Esophagus muscularis mucosa (tissue), 4 donors: ENCODE data around the gene GRAMD4. TPM values are rescaled to one million over a fixed set of nuclear protein-coding genes. Genes with fewer than 3 reads are reported as not detected.
"Not testable (repeated sequence)": the region's sequence is repeated elsewhere in the genome, so short reads cannot be mapped to it uniquely, and the experiment has no call there.

Experiments
- DNase-seq: peaks from one replicate; pipeline ENCODE4 v3.0.0-alpha.2; 2017; ENCODE audit errors: extremely low spot score
- H3K27ac ChIP-seq, 4 donors: fragments of 200-600 bp; sonication (generic); replicated peaks in 1 of 4; 1 replicate in 3 of 4; 2 replicates in 1 of 4; pipeline ENCODE4 v1.5.1; 2016 to 2019; ENCODE audit warnings: mild to moderate bottlenecking in 1 of 4
- H3K27me3 ChIP-seq, 4 donors: fragments of 200-600 bp; sonication (generic); one replicate each; pipeline versions ENCODE4 v1.5.1 to v1.6.0; 2016 to 2019
- H3K36me3 ChIP-seq, 4 donors: fragments of 200-600 bp; sonication (generic); one replicate each; pipeline ENCODE4 v1.5.1; 2016 to 2019
- H3K4me1 ChIP-seq, 4 donors: fragments of 200-600 bp; sonication (generic); one replicate each; pipeline ENCODE4 v1.5.1; 2016 to 2019
- H3K4me3 ChIP-seq, 4 donors: fragments of 200-600 bp; sonication (generic); 1 replicate in 2 of 4; 2 replicates in 2 of 4; pipeline ENCODE4 v1.5.1; 2016 to 2019; ENCODE audit warnings: mild to moderate bottlenecking in 4 of 4, moderate library complexity in 1 of 4
- H3K9me3 ChIP-seq, 4 donors: fragments of 200-600 bp; sonication (generic); 1 replicate in 3 of 4; 2 replicates in 1 of 4; pipeline ENCODE4 v1.5.1; 2016 to 2019
- CTCF ChIP-seq, 3 experiments: fragments of 200-600 bp in 2 of 3; fragments of 450-650 bp in 1 of 3; sonication (generic) in 2 of 3; IDR thresholded peaks; one replicate each; pipeline ENCODE4 v1.5.1; 2017 to 2019; ENCODE audit warnings: antibody characterized with exemption in 3 of 3, mild to moderate bottlenecking in 2 of 3, moderate library complexity in 1 of 3
- EP300 ChIP-seq: sonication (generic); formaldehyde crosslinking; IDR thresholded peaks from one replicate; pipeline ENCODE4 v1.6.1; 2017; ENCODE audit warnings: antibody characterized with exemption
- POLR2A ChIP-seq: fragments of 450-650 bp; IDR thresholded peaks from one replicate; pipeline ENCODE4 v1.6.1; 2017; ENCODE audit warnings: antibody characterized with exemption, moderate library complexity, mild to moderate bottlenecking, low read depth
- POLR2AphosphoS5 ChIP-seq, 2 donors: sonication (generic); formaldehyde crosslinking; IDR thresholded peaks; one replicate each; pipeline ENCODE4 v1.6.1; 2017; ENCODE audit warnings: antibody characterized with exemption in 2 of 2
- WGBS: methylation state at CpG from one replicate; pipeline ENCODE4 v1.1.5; 2018; 5-methylcytosine and 5-hydroxymethylcytosine counted together
- intact Hi-C: fragments of 100-400 bp; cut with DNase I; formaldehyde crosslinking; loops from one replicate; pipeline ENCODE4 v1.15.1; 2023
- total RNA-seq, 4 donors: library from RNA; depleted of rRNA; stranded (reverse); fragments of >200 nt; gene quantifications; one replicate each; pipeline versions ENCODE4 v1.1.0 to v1.2.1, GENCODE V29; 2016

Gene GRAMD4
- total RNA-seq, 4 donors from 2014 or later, result 20.0 to 126 (median 63.8) TPM

GRCh38 chr22:46620588-46621242 lies 529 bp downstream of the GRAMD4 start:
- Histone ChIP-seq H3K4me1 (peaks cover 48 to 61% (median 48%) of the 10 kb centered on the region in 4 donors), H3K27ac (peak overlapping the region; percentile 42 to 63 (median 62)), H3K36me3 (no peaks in the 10 kb centered on the region), H3K9me3 (no peaks in the 10 kb centered on the region), H3K4me3 (no peak overlapping the region), H3K27me3 (no peaks in the 10 kb centered on the region)
- 91% methylated on average over 23 of the region's 23 CpGs for WGBS
- no peak for DNase-seq
- no peak for TF ChIP-seq POLR2AphosphoS5 (IDR thresholded peaks at IDR 0.05)
- intact Hi-C loops, result no loop called here

GRCh38 chr22:46621243-46621930 lies 1.2 kb downstream of the GRAMD4 start:
- H3K27me3 ChIP-seq, H3K4me3 ChIP-seq, H3K9me3 ChIP-seq, DNase-seq, intact Hi-C loops, H3K36me3 ChIP-seq: not testable (repeated sequence)
- Histone ChIP-seq H3K27ac (peak overlapping the region in 1 of 4 donors; percentile 22), H3K4me1 (peaks cover 48 to 61% (median 48%) of the 10 kb centered on the region in 4 donors)
- 80% methylated on average over 5 of the region's 38 CpGs for WGBS

GRCh38 chr22:46622081-46622521 lies 1.9 kb downstream of the GRAMD4 start:
- intact Hi-C loops, result no loop called here
- H3K27ac ChIP-seq, result peak overlapping the region in 1 of 4 donors; percentile 22
- H3K27me3 ChIP-seq, result no peaks in the 10 kb centered on the region
- H3K36me3 ChIP-seq, result peaks cover 0 to 8% (median 3%) of the 10 kb centered on the region in 4 donors
- no peak overlapping the region for H3K4me3 ChIP-seq
- H3K9me3 ChIP-seq, result no peaks in the 10 kb centered on the region
- no peak for TF ChIP-seq CTCF (IDR thresholded peaks at IDR 0.05)
- TF ChIP-seq POLR2A, result no peak
- TF ChIP-seq EP300, result no peak
- no peak for TF ChIP-seq POLR2AphosphoS5 (IDR thresholded peaks at IDR 0.05)
- WGBS, result 71% methylated on average over 13 of the region's 14 CpGs
- no peak for DNase-seq
- H3K4me1 ChIP-seq, result peaks cover 46 to 59% (median 47%) of the 10 kb centered on the region in 4 donors

GRCh38 chr22:46625113-46625842 lies 5.1 kb downstream of the GRAMD4 start:
- Histone ChIP-seq H3K9me3 (no peaks in the 10 kb centered on the region), H3K36me3 (peaks cover 0 to 31% (median 15%) of the 10 kb centered on the region in 4 donors), H3K4me1 (peaks cover 14 to 28% (median 16%) of the 10 kb centered on the region in 4 donors), H3K27ac (no peak overlapping the region), H3K4me3 (no peak overlapping the region), H3K27me3 (no peaks in the 10 kb centered on the region)
- no peak for DNase-seq
- 97% methylated on average over 14 of the region's 20 CpGs for WGBS
- intact Hi-C loops, result no loop called here
- TF ChIP-seq EP300, result no peak
- TF ChIP-seq POLR2AphosphoS5 (IDR thresholded peaks at IDR 0.05), result no peak
- no peak for TF ChIP-seq CTCF (IDR thresholded peaks at IDR 0.05)
- TF ChIP-seq POLR2A, result no peak

- no peaks in the 10 kb centered on the region for H3K9me3 ChIP-seq
- intact Hi-C loops, result no loop called here
- peaks cover 0 to 37% (median 18%) of the 10 kb centered on the region in 4 donors for H3K36me3 ChIP-seq
- WGBS, result 97% methylated on average over 21 of the region's 21 CpGs
- TF ChIP-seq EP300 (no peak), POLR2A (no peak), POLR2AphosphoS5 (IDR thresholded peaks at IDR 0.05) (no peak), CTCF (IDR thresholded peaks at IDR 0.05) (no peak)
- H3K4me3 ChIP-seq, result no peak overlapping the region
- peaks cover 8 to 22% (median 9%) of the 10 kb centered on the region in 4 donors for H3K4me1 ChIP-seq
- no peaks in the 10 kb centered on the region for H3K27me3 ChIP-seq
- DNase-seq, result no peak
- H3K27ac ChIP-seq, result no peak overlapping the region
Measured at GRCh38 chr22:46625843-46626349, 5.7 kb downstream of the GRAMD4 start.
